8988T (cell line): ENCODE measurements around the gene TCF12.
"Not testable (repeated sequence)": the region's sequence is repeated elsewhere in the genome, so short reads cannot be mapped to it uniquely, and the experiment has no call there.

Experiments used
- DNase-seq: peaks from one replicate; pipeline ENCODE4 v3.0.0; 2011

TCF12 gene

GRCh38 chr15:57097919-57098543 lies 179.6 kb downstream of the TCF12 start:
- DNase-seq: not testable (repeated sequence)

GRCh38 chr15:57098896-57099295 lies 180.5 kb downstream of the TCF12 start:
- no peak for DNase-seq

GRCh38 chr15:57100136-57100539 lies 181.7 kb downstream of the TCF12 start:
- no peak for DNase-seq

- DNase-seq: no peak
Measured at GRCh38 chr15:57102858-57103257, 184.4 kb downstream of the TCF12 start.

- no peak for DNase-seq
Measured at GRCh38 chr15:57108296-57108695, 189.9 kb downstream of the TCF12 start.

- no peak for DNase-seq
Measured at GRCh38 chr15:57109005-57109404, 190.6 kb downstream of the TCF12 start.

GRCh38 chr15:57111002-57111401 lies 192.6 kb downstream of the TCF12 start:
- no peak for DNase-seq

GRCh38 chr15:57112178-57112577 lies 193.7 kb downstream of the TCF12 start:
- no peak for DNase-seq

GRCh38 chr15:57114070-57114469 lies 195.6 kb downstream of the TCF12 start:
- DNase-seq: no peak

GRCh38 chr15:57118013-57118799 lies 199.8 kb downstream of the TCF12 start:
- no peak for DNase-seq

- no peak for DNase-seq
Measured at GRCh38 chr15:57122080-57122840, 203.8 kb downstream of the TCF12 start.

GRCh38 chr15:57124036-57124435 lies 205.6 kb downstream of the TCF12 start:
- DNase-seq: no peak

GRCh38 chr15:57129064-57129463 lies 210.6 kb downstream of the TCF12 start:
- no peak for DNase-seq

GRCh38 chr15:57130956-57131355 lies 212.5 kb downstream of the TCF12 start:
- no peak for DNase-seq

GRCh38 chr15:57133127-57133968 lies 214.9 kb downstream of the TCF12 start:
- DNase-seq: no peak

- no peak for DNase-seq
Measured at GRCh38 chr15:57134071-57134605, 215.7 kb downstream of the TCF12 start.

- DNase-seq: no peak
Measured at GRCh38 chr15:57134851-57135250, 216.4 kb downstream of the TCF12 start.

GRCh38 chr15:57135800-57136199 lies 217.4 kb downstream of the TCF12 start:
- DNase-seq: no peak

GRCh38 chr15:57138349-57138788 lies 219.9 kb downstream of the TCF12 start:
- DNase-seq: peak; percentile 12

GRCh38 chr15:57143511-57144078 lies 225.2 kb downstream of the TCF12 start:
- DNase-seq: no peak

- DNase-seq: no peak
Measured at GRCh38 chr15:57144448-57144847, 226.0 kb downstream of the TCF12 start.
